Stimulated activated CD4-positive, alpha-beta T cell treated with anti-CD3 and anti-CD28 coated beads, TNF-alpha, amount 100 ng/mL, for 1 hour (primary cell): ENCODE measurements around the gene PHLPP1.

ENCODE experiments used
- DNase-seq, 3 donors: peaks; one replicate each; pipeline ENCODE4 v3.0.0-alpha.2; 2020; ENCODE audit warnings: low read depth in 3 of 3, low spot score in 1 of 3

Gene PHLPP1

GRCh38 chr18:62844850-62845643 is 129.7 kb downstream of the PHLPP1 start:
- DNase-seq: no peak

GRCh38 chr18:62846313-62846712 is 131.0 kb downstream of the PHLPP1 start:
- no peak for DNase-seq

GRCh38 chr18:62847081-62847480 is 131.7 kb downstream of the PHLPP1 start:
- no peak for DNase-seq

- DNase-seq: no peak
Measured at GRCh38 chr18:62848946-62849345, 133.6 kb downstream of the PHLPP1 start.

- no peak for DNase-seq
Measured at GRCh38 chr18:62850619-62851306, 135.4 kb downstream of the PHLPP1 start.

- no peak for DNase-seq
Measured at GRCh38 chr18:62852851-62853250, 137.5 kb downstream of the PHLPP1 start.

- no peak for DNase-seq
Measured at GRCh38 chr18:62856294-62856693, 141.0 kb downstream of the PHLPP1 start.

- DNase-seq: no peak
Measured at GRCh38 chr18:62857263-62857976, 142.1 kb downstream of the PHLPP1 start.

- DNase-seq: no peak
Measured at GRCh38 chr18:62860062-62860461, 144.7 kb downstream of the PHLPP1 start.

GRCh38 chr18:62862466-62862865 is 147.1 kb downstream of the PHLPP1 start:
- DNase-seq: no peak

- DNase-seq: no peak
Measured at GRCh38 chr18:62863579-62864001, 148.2 kb downstream of the PHLPP1 start.

- DNase-seq: no peak
Measured at GRCh38 chr18:62865498-62865897, 150.2 kb downstream of the PHLPP1 start.

- no peak for DNase-seq
Measured at GRCh38 chr18:62867534-62867933, 152.2 kb downstream of the PHLPP1 start.

GRCh38 chr18:62868645-62869044 is 153.3 kb downstream of the PHLPP1 start:
- DNase-seq: no peak

GRCh38 chr18:62870643-62871042 is 155.3 kb downstream of the PHLPP1 start:
- DNase-seq: no peak

GRCh38 chr18:62875323-62875722 is 160.0 kb downstream of the PHLPP1 start:
- no peak for DNase-seq

- DNase-seq: no peak
Measured at GRCh38 chr18:62876111-62876510, 160.8 kb downstream of the PHLPP1 start.

- DNase-seq: no peak
Measured at GRCh38 chr18:62876828-62877227, 161.5 kb downstream of the PHLPP1 start.

GRCh38 chr18:62877411-62878221 is 162.3 kb downstream of the PHLPP1 start:
- no peak for DNase-seq

- no peak for DNase-seq
Measured at GRCh38 chr18:62878305-62878704, 163.0 kb downstream of the PHLPP1 start.

- no peak for DNase-seq
Measured at GRCh38 chr18:62880034-62880433, 164.7 kb downstream of the PHLPP1 start.
